RWPE2 (cell line): ENCODE results near the gene UBE2L5.
"Not testable (repeated sequence)": the region's sequence is repeated elsewhere in the genome, so short reads cannot be mapped to it uniquely, and the experiment has no call there.

Experiments
- ATAC-seq: fragments of 200-7000 bp; cut with Tn5 transposase; 3 replicates; pipeline ENCODE4 v1.9.1; 2021; ENCODE audit warnings: low read depth
- DNase-seq: peaks from one replicate; pipeline ENCODE4 v3.0.0-alpha.2; 2020; ENCODE audit warnings: low spot score
- H3K27ac ChIP-seq: fragments of 450-650 bp; 2 replicates; pipeline ENCODE4 v1.5.1; 2017; ENCODE audit warnings: mild to moderate bottlenecking; ENCODE audit not compliant: poor library complexity, severe bottlenecking
- H3K27me3 ChIP-seq: fragments of 250-450 bp; sonication (Bioruptor Pico); 2 replicates; pipeline ENCODE4 v1.5.1; 2021; ENCODE audit warnings: mild to moderate bottlenecking, moderate library complexity; ENCODE audit not compliant: insufficient read depth, poor library complexity, severe bottlenecking
- H3K36me3 ChIP-seq: fragments of 250-450 bp; sonication (Bioruptor Pico); 2 replicates; pipeline ENCODE4 v1.5.1; 2020; ENCODE audit warnings: low read depth, mild to moderate bottlenecking, moderate library complexity
- H3K4me1 ChIP-seq: fragments of 250-450 bp; sonication (Bioruptor Pico); 2 replicates; pipeline ENCODE4 v1.5.1; 2021; ENCODE audit warnings: mild to moderate bottlenecking, moderate library complexity; ENCODE audit not compliant: insufficient read depth, poor library complexity, severe bottlenecking
- H3K4me3 ChIP-seq: fragments of 250-450 bp; sonication (Bioruptor Pico); 2 replicates; pipeline ENCODE4 v1.5.1; 2021; ENCODE audit warnings: mild to moderate bottlenecking, moderate library complexity; ENCODE audit not compliant: severe bottlenecking
- H3K9me3 ChIP-seq: fragments of 250-450 bp; sonication (Bioruptor Pico); 2 replicates; pipeline ENCODE4 v1.5.1; 2021; ENCODE audit warnings: mild to moderate bottlenecking, moderate library complexity; ENCODE audit not compliant: severe bottlenecking
- CTCF ChIP-seq: fragments of 450-650 bp; IDR thresholded peaks from one replicate; pipeline ENCODE4 v1.5.1; 2017; ENCODE audit warnings: mild to moderate bottlenecking, moderate library complexity; ENCODE audit not compliant: poor library complexity, severe bottlenecking

Gene UBE2L5

GRCh38 chr13:30435911-30436451 lies 13.7 kb downstream of the UBE2L5 start:
- Histone ChIP-seq H3K4me1 (peaks cover 14% of the 10 kb centered on the region), H3K27ac (no peak overlapping the region), H3K9me3 (no peaks in the 10 kb centered on the region), H3K27me3 (no peaks in the 10 kb centered on the region), H3K36me3 (no peaks in the 10 kb centered on the region), H3K4me3 (no peak overlapping the region)
- ATAC-seq = no peak
- no peak for TF ChIP-seq CTCF
- no peak for DNase-seq

GRCh38 chr13:30437177-30437576 lies 14.9 kb downstream of the UBE2L5 start:
- H3K27ac ChIP-seq = no peak overlapping the region
- peaks cover 2% of the 10 kb centered on the region for H3K4me1 ChIP-seq
- H3K36me3 ChIP-seq = no peaks in the 10 kb centered on the region
- no peak for TF ChIP-seq CTCF
- DNase-seq = no peak
- no peaks in the 10 kb centered on the region for H3K9me3 ChIP-seq
- no peaks in the 10 kb centered on the region for H3K27me3 ChIP-seq
- ATAC-seq = no peak
- no peak overlapping the region for H3K4me3 ChIP-seq

GRCh38 chr13:30438286-30438685 lies 16.0 kb downstream of the UBE2L5 start:
- Histone ChIP-seq H3K4me1 (no peaks in the 10 kb centered on the region), H3K4me3 (no peak overlapping the region), H3K9me3 (no peaks in the 10 kb centered on the region), H3K36me3 (no peaks in the 10 kb centered on the region), H3K27me3 (no peaks in the 10 kb centered on the region), H3K27ac (no peak overlapping the region)
- DNase-seq = no peak
- no peak for TF ChIP-seq CTCF
- ATAC-seq = no peak

GRCh38 chr13:30440910-30441703 lies 18.8 kb downstream of the UBE2L5 start:
- Histone ChIP-seq H3K27me3 (no peaks in the 10 kb centered on the region), H3K36me3 (no peaks in the 10 kb centered on the region), H3K4me1 (no peaks in the 10 kb centered on the region), H3K27ac (no peak overlapping the region), H3K9me3 (no peaks in the 10 kb centered on the region), H3K4me3 (no peak overlapping the region)
- ATAC-seq (no peak), DNase-seq (no peak)
- TF ChIP-seq CTCF = no peak

GRCh38 chr13:30442926-30443325 lies 20.6 kb downstream of the UBE2L5 start:
- TF ChIP-seq CTCF = no peak
- H3K4me1 ChIP-seq = no peaks in the 10 kb centered on the region

GRCh38 chr13:30443491-30443890 lies 21.2 kb downstream of the UBE2L5 start:
- ATAC-seq, DNase-seq, H3K4me3 ChIP-seq, H3K9me3 ChIP-seq, H3K27ac ChIP-seq, H3K4me1 ChIP-seq, H3K36me3 ChIP-seq, H3K27me3 ChIP-seq: not testable (repeated sequence)

More at GRCh38 chr13:30442926-30443325, 20.6 kb downstream of the UBE2L5 start:
- Histone ChIP-seq H3K27me3 (no peaks in the 10 kb centered on the region), H3K4me3 (no peak overlapping the region), H3K9me3 (no peaks in the 10 kb centered on the region), H3K27ac (no peak overlapping the region), H3K36me3 (no peaks in the 10 kb centered on the region)
- no peak for DNase-seq
- no peak for ATAC-seq
